Upper lobe of right lung (tissue), 1 donor: ENCODE measurements around the gene HLF. TPM values are rescaled to one million over a fixed set of nuclear protein-coding genes. Genes with fewer than 3 reads are reported as not detected.
A peak's percentile ranks its signal among the peaks of the same experiment; 100 is the strongest.

ENCODE experiments used
- ATAC-seq: fragments of 200-7000 bp; cut with Tn5 transposase; one replicate; pipeline ENCODE4 v1.9.1; 2020; ENCODE audit warnings: mild to moderate bottlenecking, moderate library complexity
- DNase-seq: peaks from one replicate; pipeline ENCODE4 v3.0.0-alpha.2; 2020
- H3K27ac ChIP-seq: fragments of 200-600 bp; one replicate; pipeline ENCODE4 v1.8.0; 2022
- H3K27me3 ChIP-seq: fragments of 200-600 bp; one replicate; pipeline ENCODE4 v1.8.0; 2022; ENCODE audit warnings: mild to moderate bottlenecking
- H3K36me3 ChIP-seq: fragments of 200-600 bp; one replicate; pipeline ENCODE4 v1.8.0; 2022
- H3K4me1 ChIP-seq: fragments of 200-600 bp; one replicate; pipeline ENCODE4 v1.8.0; 2022
- H3K4me3 ChIP-seq: fragments of 200-600 bp; one replicate; pipeline ENCODE4 v1.8.0; 2022; ENCODE audit warnings: mild to moderate bottlenecking
- H3K9me3 ChIP-seq: fragments of 200-600 bp; one replicate; pipeline ENCODE4 v1.8.0; 2022
- CTCF ChIP-seq: fragments of 200-600 bp; IDR thresholded peaks from one replicate; pipeline ENCODE4 v1.8.0; 2022; ENCODE audit warnings: antibody characterized with exemption
- intact Hi-C: fragments of 100-400 bp; cut with DNase I; formaldehyde crosslinking; loops from one replicate; pipeline ENCODE4 v1.11.0; 2022
- total RNA-seq: library from RNA; stranded (reverse); fragmentation: NEBNext Ultra II Directional; extraction: Animal tissue kit (Norgen Biotek cat#: 25700); gene quantifications from one replicate; pipeline ENCODE4 v1.2.1, GENCODE V29; 2021
- donor health status: DM: no; HTN: yes; CAD: no; lungs with severe emphysema.

HLF gene
- total RNA-seq, 1 donor from 2014 or later: 31.8 TPM

GRCh38 chr17:55291114-55291507 lies 26.4 kb downstream of the HLF start:
- no peaks in the 10 kb centered on the region for H3K9me3 ChIP-seq
- no peaks in the 10 kb centered on the region for H3K27me3 ChIP-seq
- H3K36me3 ChIP-seq: no peaks in the 10 kb centered on the region
- no peak overlapping the region for H3K27ac ChIP-seq
- DNase-seq (no peak), ATAC-seq (no peak)
- intact Hi-C loops: no loop called here
- no peak overlapping the region for H3K4me3 ChIP-seq
- H3K4me1 ChIP-seq: peaks cover 23% of the 10 kb centered on the region
- no peak for TF ChIP-seq CTCF

DNA sequence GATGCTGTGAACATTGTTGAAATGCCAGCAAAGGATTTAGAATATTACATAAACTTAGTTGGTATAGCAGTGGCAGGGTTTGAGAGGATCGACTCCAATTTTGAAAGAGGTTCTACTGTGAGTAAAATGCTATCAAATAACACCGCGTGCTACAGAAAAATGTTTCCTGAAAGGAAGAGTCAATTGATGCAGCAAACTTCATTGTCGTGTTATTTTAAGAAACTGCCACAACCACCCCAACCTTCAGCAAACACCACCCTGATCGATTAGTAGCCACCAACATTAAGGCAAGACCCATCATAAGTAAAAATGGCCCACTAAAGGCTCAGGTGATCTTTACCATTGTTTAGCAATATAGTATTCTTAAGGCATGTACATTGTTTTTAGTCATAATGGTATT lies 27.3 kb downstream of the HLF start:
- Histone ChIP-seq H3K9me3 (no peaks in the 10 kb centered on the region), H3K36me3 (no peaks in the 10 kb centered on the region), H3K27ac (no peak overlapping the region), H3K4me3 (no peak overlapping the region), H3K27me3 (no peaks in the 10 kb centered on the region), H3K4me1 (peaks cover 13% of the 10 kb centered on the region)
- no peak for TF ChIP-seq CTCF
- ATAC-seq (no peak), DNase-seq (no peak)
- intact Hi-C loops: no loop called here

DNA sequence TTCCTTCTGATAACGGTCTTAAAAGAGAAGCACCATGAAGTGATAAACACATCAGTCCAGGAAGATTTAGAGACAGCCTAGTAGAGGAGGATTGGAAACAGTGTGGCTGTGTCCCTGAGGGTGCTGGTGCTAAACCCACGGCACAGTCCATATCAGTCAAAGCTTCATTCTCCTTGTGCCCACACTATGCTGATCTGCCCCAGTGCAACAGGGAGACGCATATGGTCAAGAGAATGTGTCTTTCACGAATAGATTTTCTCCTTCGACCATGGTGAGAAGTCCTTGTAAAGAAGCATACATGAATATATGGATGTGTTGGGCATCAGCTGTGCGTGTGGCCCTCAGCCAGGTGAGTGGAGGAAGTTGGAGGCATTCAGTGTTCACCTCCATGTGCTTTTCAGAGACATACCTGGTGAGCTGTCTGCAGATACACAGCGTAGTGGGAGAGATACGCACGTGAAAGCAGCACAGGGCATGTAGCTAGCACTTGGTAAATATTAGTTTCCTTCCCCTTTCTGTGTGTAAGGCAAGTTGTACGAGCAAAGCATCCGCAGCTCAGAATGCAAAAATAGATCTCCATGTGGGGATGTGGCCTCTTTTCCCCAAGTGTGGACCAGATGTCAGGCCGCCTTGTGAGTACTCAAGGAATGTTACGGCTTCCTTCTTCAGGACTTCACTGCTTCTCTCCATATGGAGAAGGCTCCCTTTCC lies 29.4 kb downstream of the HLF start:
- H3K4me3 ChIP-seq: no peak overlapping the region
- ATAC-seq (no peak), DNase-seq (no peak)
- TF ChIP-seq CTCF: no peak
- no peaks in the 10 kb centered on the region for H3K27me3 ChIP-seq
- peaks cover 4% of the 10 kb centered on the region for H3K36me3 ChIP-seq
- no peaks in the 10 kb centered on the region for H3K9me3 ChIP-seq
- peaks cover 4% of the 10 kb centered on the region for H3K4me1 ChIP-seq
- no peak overlapping the region for H3K27ac ChIP-seq
- intact Hi-C loops: no loop called here

DNA sequence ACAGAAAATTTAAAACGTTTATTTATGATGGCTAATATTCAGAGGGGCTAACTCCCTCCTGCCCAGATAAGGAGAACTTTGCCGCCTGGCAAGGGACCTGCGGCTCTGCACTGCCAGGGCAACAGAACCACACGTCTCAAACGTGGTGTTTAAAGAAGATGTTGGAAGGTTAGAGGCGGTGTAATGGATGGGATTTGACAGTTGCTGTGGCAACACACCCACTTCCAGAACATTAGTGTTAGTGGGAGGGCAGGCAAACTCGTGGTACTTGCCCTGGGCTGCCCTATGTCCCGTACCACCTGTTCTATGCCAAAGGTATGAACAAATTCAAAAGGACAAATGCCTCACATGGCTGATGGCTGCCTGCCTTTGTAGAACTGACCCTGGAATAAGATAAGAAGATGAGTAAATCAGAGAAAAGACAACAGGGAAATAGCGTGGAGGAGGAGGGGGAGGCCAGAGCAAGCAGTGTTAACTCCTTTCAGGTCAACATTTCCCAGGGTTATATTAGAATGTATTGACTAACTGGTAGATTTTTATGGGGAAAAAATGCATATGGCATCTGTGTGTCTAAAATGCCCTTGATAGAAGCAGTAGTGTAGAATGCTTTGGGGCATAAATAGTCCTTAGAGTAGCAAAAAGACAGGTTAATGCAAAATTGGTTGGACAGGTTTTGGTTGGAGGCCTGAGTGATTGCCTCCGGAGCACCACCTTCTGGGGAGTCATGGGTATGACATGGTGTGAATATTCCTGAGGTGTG lies 30.8 kb downstream of the HLF start:
- peaks cover 4% of the 10 kb centered on the region for H3K4me1 ChIP-seq
- intact Hi-C loops: no loop called here
- DNase-seq (no peak), ATAC-seq (peak; percentile 95)
- peak; percentile 82 for TF ChIP-seq CTCF
- no peak overlapping the region for H3K4me3 ChIP-seq
- H3K36me3 ChIP-seq: peaks cover 4% of the 10 kb centered on the region
- no peaks in the 10 kb centered on the region for H3K27me3 ChIP-seq
- no peak overlapping the region for H3K27ac ChIP-seq
- H3K9me3 ChIP-seq: no peaks in the 10 kb centered on the region

GRCh38 chr17:55296171-55296695 lies 31.5 kb downstream of the HLF start:
- intact Hi-C loops: no loop called here
- Histone ChIP-seq H3K27ac (no peak overlapping the region), H3K4me1 (peaks cover 4% of the 10 kb centered on the region), H3K4me3 (no peak overlapping the region), H3K27me3 (no peaks in the 10 kb centered on the region), H3K36me3 (peaks cover 4% of the 10 kb centered on the region), H3K9me3 (no peaks in the 10 kb centered on the region)
- no peak for TF ChIP-seq CTCF
- no peak for ATAC-seq
- DNase-seq: no peak
